Stimulated activated naive CD8-positive, alpha-beta T cell treated with anti-CD3 and anti-CD28 coated beads, Interleukin-15, amount 100 ng/mL, for 72 hours (primary cell): ENCODE measurements around the gene LGALS3BP.

Experiments used
- ATAC-seq: fragments of 150-1000 bp; cut with Tn5 transposase; 2 replicates; pipeline ENCODE4 v1.10.0; 2021; ENCODE audit warnings: mild to moderate bottlenecking, moderate library complexity
- DNase-seq, 2 donors: peaks; one replicate each; pipeline ENCODE4 v3.0.0; 2021 to 2022
- H3K27ac Mint-ChIP-seq, 2 donors: one replicate each; pipeline ENCODE4 v1.8.0; 2022; ENCODE audit warnings: mild to moderate bottlenecking in 2 of 2, mixed read lengths in 2 of 2, moderate library complexity in 2 of 2
- H3K27me3 Mint-ChIP-seq: one replicate; pipeline ENCODE4 v1.8.0; 2022; ENCODE audit warnings: mixed read lengths
- H3K4me1 Mint-ChIP-seq: one replicate; pipeline ENCODE4 v1.8.0; 2022; ENCODE audit warnings: mild to moderate bottlenecking, mixed read lengths
- H3K4me3 Mint-ChIP-seq, 2 donors: one replicate each; pipeline ENCODE4 v1.8.0; 2022; ENCODE audit warnings: mild to moderate bottlenecking in 2 of 2, mixed read lengths in 2 of 2, moderate library complexity in 1 of 2
- H3K9me3 Mint-ChIP-seq, 2 donors: one replicate each; pipeline ENCODE4 v1.8.0; 2022; ENCODE audit warnings: mixed read lengths in 2 of 2

LGALS3BP gene

DNA sequence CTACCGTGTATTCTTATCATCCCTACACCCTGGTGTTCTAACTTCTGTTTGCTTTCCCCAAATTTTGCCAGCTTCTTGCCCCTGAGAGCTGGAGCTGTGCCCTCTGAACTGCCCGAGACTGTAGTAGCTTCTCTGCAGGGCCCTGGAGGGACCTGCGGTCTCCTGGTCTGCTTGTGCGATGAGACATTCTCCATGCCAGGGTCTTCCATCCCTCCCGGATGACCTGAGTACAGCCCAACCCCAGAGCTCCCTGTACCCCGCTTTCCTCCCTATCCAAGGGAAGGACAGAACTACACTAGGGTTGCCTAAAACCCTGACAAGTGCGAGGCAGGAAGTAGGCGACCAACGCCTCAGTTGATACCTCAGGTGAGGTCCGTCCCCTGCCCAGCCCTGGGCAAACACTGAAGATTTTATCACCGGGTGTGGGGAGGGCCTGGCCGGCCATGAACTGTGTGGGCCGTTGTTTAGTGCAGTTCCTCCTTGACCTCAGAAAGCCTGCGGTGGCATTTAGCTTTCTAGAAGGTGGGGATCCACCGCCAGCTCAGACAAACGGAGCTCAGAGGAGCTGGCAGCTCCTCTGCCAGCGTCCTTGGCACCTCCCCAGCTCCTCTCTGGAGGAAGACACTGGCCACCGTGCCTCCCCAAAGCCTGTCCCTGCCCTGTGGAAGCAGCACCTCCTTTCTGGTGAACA, 16.2 kb upstream of the LGALS3BP start:
- no peaks in the 10 kb centered on the region for H3K27me3 Mint-ChIP-seq
- peaks cover 16% of the 10 kb centered on the region for H3K4me1 Mint-ChIP-seq
- H3K27ac Mint-ChIP-seq: peak overlapping the region in 1 of 2 donors; percentile 19
- no peak for ATAC-seq
- no peak for DNase-seq
- no peaks in the 10 kb centered on the region for H3K9me3 Mint-ChIP-seq
- no peak overlapping the region for H3K4me3 Mint-ChIP-seq

DNA sequence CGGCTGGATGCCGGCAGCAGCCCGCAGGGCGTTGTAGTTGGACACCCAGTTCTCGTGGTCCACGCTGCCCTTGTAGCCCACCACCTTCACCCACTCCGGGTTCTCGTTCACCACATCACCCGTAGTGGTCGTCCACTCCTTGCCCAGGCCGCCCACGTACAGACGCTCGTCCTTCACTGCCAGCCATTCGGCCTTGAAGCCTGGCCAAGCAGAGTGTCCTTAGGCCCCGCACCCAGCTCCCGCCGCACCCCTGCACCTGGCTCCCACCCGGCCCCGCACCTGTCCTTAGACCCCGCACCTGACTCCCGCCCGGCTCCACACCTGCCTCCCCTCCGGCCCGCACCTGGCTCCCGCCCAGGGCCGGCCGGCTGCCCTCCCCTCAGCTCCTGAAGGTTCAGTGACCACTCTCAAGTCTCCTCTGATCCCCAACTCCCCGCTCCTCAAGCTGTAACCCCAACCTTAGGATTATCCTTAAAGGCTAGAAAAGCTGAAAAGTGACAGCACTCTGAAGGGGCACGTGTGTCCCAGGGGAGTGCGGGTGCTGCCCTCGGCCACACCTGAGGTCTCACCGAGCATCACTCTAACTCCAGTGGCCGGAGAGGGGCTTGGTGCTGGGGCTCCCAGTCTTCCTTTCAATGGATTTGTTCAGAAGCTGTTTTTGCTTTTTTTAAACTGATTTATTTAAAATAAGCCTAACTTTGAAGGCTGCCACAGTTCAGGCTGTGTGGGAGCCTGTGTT, 15.5 kb upstream of the LGALS3BP start:
- Mint-ChIP-seq H3K27ac (no peak overlapping the region), H3K4me1 (peaks cover 14% of the 10 kb centered on the region), H3K27me3 (no peaks in the 10 kb centered on the region), H3K9me3 (no peaks in the 10 kb centered on the region), H3K4me3 (no peak overlapping the region)
- DNase-seq: no peak
- ATAC-seq: peak; percentile 39

DNA sequence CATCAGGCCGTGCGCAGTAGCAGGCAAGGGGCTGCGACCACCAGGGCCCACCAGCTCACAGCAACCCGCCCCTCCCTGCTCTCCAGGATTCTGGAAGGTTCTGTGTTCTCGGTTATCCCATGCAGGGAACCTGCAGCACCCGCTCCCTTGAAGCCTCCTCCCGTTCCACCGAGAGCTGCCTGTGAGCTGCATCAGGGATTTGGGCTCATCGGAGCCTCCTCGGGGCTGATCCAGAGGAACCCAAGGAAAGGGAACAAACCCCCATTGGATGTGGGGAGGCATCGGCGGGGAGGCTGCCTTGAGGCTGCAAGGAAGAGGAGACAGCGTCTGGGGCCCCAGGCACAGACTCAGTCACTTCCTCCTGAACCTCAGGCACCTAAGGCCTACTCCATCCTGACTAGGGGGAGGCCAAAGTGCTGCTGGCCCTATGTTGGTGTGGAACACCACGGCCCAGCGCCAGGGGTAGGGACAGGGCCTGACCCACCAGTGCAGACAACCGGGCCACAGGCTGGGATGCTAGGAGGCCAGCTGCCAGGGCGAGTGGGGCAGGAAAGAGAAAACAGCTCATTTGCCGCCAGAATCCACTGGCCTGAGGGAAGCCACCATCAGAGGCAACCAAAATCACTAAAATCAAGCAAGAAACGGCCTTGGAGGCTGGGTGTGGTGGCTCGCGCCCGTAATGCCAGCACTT, 14.4 kb upstream of the LGALS3BP start:
- H3K27me3 Mint-ChIP-seq: no peaks in the 10 kb centered on the region
- no peak overlapping the region for H3K4me3 Mint-ChIP-seq
- ATAC-seq (no peak), DNase-seq (no peak)
- H3K27ac Mint-ChIP-seq: no peak overlapping the region
- H3K4me1 Mint-ChIP-seq: peaks cover 14% of the 10 kb centered on the region
- H3K9me3 Mint-ChIP-seq: no peaks in the 10 kb centered on the region

DNA sequence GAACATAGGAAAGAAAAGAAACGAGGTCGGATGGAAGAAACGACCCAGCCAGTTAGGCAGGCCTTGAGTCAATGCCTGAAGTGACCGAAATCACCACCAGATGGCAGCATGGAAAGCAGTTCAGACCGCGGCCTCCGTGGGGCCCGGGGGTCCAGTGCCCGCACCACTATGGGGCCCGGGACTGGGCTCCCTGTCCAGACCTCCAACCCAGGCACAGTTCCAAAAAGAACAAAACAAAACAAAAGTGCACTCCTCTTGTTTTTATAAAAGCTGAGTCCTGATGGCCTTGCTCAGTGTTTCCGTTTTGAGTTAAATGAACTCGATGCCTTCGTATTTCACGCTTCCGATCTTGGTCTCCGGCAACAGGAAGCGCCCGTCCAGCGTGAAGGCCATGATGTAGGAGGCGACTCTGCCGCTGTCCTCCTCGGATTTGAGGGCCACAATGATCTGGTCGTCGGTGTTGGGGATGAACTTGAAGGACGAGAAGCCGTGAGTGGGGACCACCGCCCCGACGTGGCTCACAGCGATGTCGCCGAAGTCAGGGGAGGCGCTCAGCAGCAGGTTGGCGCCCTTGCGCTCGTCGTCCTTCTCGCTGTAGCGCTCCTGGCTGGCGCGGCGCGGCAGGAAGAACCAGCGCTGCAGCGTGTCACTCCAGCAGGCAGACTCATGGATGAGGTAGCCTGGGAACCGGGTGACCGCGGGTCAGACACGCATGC, 13.7 kb upstream of the LGALS3BP start:
- peak; percentile 46 to 50 for DNase-seq

DNA sequence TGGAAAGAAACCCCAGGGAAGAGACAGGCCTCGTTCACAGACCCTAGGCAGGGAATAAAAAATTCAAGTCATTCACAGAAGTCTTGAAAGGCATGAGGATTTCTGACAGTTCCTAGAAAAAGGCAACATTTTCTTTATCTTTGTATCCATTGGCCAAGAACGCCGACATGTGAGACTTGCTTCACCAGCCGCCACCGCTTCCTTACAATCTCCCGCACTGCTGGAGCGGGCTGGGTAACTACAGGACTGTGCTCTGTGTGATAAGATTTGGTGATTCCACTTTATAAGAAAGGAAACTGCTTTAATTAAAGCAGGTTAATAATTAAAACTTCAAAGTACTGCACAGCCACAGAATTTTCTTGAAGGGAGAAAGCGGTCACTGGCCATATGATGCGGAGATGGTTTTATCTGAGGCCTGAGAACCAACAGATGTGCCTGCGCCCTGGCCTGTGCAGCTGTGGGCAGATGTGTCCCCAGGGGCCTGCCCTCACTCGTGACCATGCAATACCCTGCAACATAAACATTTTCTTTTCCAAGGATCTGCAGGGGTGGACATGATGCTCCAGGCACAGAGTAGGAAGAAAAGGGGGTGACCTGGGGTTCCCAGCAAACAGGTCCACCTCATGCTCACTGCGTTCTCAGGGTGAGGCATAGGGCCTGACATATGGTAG, 13.0 kb upstream of the LGALS3BP start:
- DNase-seq: no peak
- Mint-ChIP-seq H3K27me3 (no peaks in the 10 kb centered on the region), H3K4me1 (peaks cover 15% of the 10 kb centered on the region), H3K27ac (no peak overlapping the region), H3K4me3 (no peak overlapping the region), H3K9me3 (no peaks in the 10 kb centered on the region)
- ATAC-seq: no peak

More for the DNA sequence above, 13.7 kb upstream of the LGALS3BP start:
- Mint-ChIP-seq H3K9me3 (no peaks in the 10 kb centered on the region), H3K27me3 (no peaks in the 10 kb centered on the region), H3K4me1 (peaks cover 14% of the 10 kb centered on the region), H3K27ac (peak overlapping the region in 1 of 2 donors; percentile 34), H3K4me3 (no peak overlapping the region)
- peak; percentile 74 for ATAC-seq

DNA sequence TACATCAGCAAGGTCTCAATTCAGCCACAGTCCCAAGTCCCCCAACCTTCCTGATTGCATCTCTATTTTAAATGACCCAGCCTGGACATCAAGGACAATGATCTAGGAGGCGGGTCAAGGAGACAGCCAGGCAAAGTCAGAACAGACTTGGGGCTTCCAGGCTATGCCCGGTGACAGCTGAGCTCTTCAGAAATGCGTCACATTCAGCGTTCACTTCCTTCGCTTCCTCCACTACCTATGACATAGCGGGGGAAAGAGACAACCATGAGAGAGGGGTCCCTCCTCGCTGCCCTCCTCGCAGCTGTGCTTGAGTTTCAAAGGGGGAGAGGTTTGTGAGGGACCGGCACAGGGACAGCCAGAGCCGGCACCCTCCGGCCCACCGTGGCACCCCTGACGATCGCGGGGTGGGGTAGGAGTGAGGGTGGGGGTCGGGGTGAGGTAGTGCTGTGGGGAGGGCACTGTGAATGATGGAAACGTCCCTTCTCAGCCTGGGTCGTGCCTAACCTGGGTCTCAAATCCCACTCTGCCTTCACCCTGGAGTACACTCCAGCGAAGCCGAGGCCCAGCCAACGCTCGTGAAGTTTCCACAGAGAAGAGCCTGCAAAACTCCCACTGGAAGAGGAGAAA, 12.3 kb upstream of the LGALS3BP start:
- H3K9me3 Mint-ChIP-seq: no peaks in the 10 kb centered on the region
- no peaks in the 10 kb centered on the region for H3K27me3 Mint-ChIP-seq
- no peak overlapping the region for H3K4me3 Mint-ChIP-seq
- peaks cover 22% of the 10 kb centered on the region for H3K4me1 Mint-ChIP-seq
- no peak for ATAC-seq
- no peak for DNase-seq
- peak overlapping the region in 1 of 2 donors; percentile 34 for H3K27ac Mint-ChIP-seq

DNA sequence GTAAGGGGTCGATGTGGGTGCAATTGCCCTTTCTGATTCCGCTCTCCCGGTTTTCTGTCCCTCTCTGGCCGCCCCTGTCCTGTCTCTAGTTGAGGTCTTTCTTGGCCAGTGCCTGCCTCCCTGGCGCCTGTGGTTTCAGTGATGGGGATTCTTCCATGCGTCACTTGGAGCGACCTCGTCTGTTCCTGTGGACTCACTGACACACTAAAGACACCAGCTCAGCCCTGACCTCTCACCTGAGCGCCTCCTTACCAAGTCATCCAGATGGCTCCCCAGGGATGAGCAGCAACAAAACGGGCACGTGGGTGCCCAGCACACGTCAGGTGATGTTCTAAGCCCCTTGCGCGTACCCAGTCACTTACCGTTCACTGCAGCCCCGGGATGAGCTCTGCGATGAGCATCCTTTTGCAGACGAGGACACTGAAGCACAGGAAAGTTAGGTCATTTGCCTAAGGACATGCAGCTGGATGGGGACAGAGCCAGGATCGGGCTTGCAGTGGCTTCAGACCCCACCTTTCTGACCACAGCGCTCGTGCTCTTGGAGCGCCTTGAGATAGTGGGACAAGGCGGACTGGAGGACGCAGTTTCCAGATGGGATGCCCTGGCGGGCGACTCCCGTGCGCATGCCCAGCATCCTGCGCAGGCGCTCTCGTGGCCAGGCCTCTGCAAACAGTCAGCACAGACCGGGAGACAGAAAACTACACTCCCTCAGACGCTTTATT, 11.5 kb upstream of the LGALS3BP start:
- H3K4me3 Mint-ChIP-seq: no peak overlapping the region
- ATAC-seq (no peak), DNase-seq (no peak)
- H3K9me3 Mint-ChIP-seq: no peaks in the 10 kb centered on the region
- no peaks in the 10 kb centered on the region for H3K27me3 Mint-ChIP-seq
- H3K4me1 Mint-ChIP-seq: peaks cover 30% of the 10 kb centered on the region
- no peak overlapping the region for H3K27ac Mint-ChIP-seq

DNA sequence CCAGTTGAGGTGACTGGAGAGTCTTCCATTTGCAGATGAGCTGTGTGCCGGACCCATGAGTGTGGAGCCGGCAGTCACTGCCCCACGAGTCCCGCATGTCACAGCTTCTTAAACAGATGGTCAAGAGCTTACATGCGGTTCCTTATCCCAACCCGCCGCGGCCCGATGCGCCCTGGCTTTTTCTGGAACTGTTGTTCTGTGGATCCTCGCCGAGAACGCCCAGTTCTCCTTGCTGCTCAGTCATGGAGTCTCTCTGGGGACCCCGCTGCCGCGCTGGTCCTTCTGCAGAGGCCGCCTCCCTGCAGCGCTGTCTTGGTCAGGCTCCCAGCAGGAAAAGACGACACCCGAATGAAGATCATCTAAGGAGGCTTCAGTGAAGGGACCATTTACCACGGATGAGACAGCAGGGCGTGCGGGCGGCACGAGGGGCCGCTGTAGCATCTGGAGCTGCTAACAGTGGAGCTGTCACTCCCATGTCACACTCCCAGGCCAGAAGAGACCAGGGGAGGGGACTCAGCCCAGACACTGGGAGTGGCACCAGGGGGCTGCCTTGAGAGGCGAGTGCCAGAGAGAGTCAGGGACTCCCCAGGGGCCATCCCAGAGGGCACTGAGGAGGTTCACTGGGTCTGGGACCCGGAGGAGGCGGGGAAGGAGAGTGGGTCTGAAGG, 10.8 kb upstream of the LGALS3BP start:
- H3K4me1 Mint-ChIP-seq: peaks cover 35% of the 10 kb centered on the region
- H3K9me3 Mint-ChIP-seq: no peaks in the 10 kb centered on the region
- H3K27me3 Mint-ChIP-seq: no peaks in the 10 kb centered on the region
- H3K27ac Mint-ChIP-seq: peak overlapping the region in 1 of 2 donors; percentile 95
- ATAC-seq (no peak), DNase-seq (no peak)
- no peak overlapping the region for H3K4me3 Mint-ChIP-seq

DNA sequence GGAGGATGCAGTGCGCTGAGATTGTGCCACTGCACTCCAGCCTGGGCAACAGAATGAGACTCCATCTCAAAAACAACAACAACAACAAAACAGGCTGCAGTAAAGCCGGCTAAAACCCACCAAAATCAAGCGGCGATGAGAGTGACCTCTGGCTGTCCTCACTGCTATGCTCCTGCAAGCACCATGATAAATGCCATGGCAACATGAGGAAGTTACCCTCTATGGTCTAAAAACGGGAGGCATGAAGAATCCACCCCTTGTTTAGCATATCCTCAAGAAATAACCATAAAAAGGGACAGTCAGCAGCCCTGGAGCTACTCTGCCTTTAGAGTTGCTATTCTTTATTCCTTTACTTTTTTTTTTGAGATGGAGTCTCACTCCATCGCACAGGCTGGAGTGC, 8.4 kb upstream of the LGALS3BP start:
- DNase-seq (no peak), ATAC-seq (no peak)
- Mint-ChIP-seq H3K9me3 (no peaks in the 10 kb centered on the region), H3K27me3 (no peaks in the 10 kb centered on the region), H3K4me1 (peaks cover 26% of the 10 kb centered on the region), H3K27ac (no peak overlapping the region), H3K4me3 (no peak overlapping the region)

DNA sequence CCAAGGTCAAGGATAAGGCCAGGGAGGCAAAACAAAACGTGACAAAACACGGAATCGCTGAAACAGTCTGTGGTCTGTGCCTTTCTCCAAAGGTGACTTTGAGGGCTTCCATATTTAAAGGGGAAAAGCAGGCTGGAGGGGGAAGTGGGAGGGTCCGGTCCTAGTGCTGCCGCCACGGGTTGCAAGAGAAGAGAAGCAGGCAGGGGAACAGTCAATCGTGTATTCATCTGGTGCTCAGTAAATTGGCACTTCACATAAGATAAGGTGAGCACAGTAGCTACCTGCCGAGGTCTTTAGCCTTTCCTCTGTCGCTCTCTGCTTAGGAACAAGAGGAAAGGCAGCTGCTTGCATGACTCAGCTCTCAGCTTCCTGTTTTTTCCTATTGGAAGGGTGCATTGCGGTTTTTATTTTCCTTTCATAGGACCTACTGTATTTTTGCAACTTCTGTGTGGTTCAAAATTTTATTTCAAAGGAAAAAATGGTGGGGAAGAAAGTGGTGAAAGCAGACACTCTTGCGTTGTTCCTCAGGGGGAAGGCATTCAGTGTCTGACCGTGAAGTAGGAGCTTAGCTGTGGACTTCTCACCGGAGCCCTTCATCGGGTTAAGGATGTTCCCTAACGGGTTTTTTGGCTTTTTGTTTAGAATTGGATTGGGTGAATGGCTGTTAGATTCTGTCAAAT, 7.1 kb upstream of the LGALS3BP start:
- no peak for DNase-seq
- ATAC-seq: peak; percentile 59
- H3K27me3 Mint-ChIP-seq: no peaks in the 10 kb centered on the region
- H3K4me1 Mint-ChIP-seq: peaks cover 21% of the 10 kb centered on the region
- H3K27ac Mint-ChIP-seq: no peak overlapping the region
- no peaks in the 10 kb centered on the region for H3K9me3 Mint-ChIP-seq
- peak overlapping the region; percentile 50 to 64 for H3K4me3 Mint-ChIP-seq

DNA sequence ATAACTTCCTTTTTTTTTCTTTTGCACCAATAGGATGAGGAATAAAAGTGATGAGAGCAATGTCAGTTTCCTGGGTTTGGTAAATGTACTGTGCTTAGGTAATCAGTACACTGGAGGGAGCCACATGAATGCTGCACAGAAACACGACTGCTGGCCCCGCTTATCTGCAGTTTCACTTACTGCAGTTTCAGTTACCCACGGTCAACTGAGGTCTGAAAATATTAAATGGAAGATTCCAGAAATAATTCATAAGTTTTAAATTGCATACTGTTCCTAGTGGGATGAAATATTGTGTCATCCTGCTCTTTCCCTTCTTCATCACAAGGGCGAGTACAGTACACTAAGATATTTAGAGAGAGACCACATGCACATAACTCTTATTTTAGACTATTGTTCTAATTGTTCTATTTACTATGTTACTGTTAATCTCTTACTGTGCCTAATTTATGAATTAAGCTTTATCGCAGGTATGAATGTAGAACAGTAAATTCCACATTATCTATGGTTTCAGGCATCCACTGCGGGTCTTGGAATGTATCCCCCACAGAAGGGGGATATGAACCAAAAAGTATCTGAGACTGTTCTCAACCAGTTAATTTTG, 6.4 kb upstream of the LGALS3BP start:
- H3K27me3 Mint-ChIP-seq: no peaks in the 10 kb centered on the region
- peak; percentile 87 for ATAC-seq
- H3K9me3 Mint-ChIP-seq: no peaks in the 10 kb centered on the region
- peak overlapping the region; percentile 50 to 64 for H3K4me3 Mint-ChIP-seq
- H3K4me1 Mint-ChIP-seq: peaks cover 21% of the 10 kb centered on the region
- DNase-seq: no peak
- peak overlapping the region in 1 of 2 donors; percentile 65 for H3K27ac Mint-ChIP-seq

DNA sequence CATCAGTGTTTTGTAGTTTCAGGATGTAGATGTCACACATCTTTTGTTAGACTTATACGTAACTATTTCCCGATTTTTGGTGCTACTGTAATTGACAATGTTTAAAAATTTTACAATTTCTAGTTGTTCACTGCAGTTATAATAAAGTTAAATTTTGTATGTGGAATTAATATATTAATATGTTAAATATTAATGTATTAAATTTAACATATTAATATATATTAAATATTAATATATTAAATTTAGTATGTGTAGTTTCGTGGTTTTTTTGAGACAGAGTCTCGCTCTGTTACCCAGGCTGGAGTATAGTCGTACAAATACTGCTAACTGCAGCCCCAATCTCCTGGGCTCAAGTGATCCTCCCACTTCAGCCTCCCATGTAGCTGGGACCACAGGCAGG, 5.7 kb upstream of the LGALS3BP start:
- ATAC-seq: no peak
- Mint-ChIP-seq H3K4me3 (no peak overlapping the region), H3K27me3 (no peaks in the 10 kb centered on the region), H3K4me1 (peaks cover 26% of the 10 kb centered on the region), H3K27ac (no peak overlapping the region), H3K9me3 (no peaks in the 10 kb centered on the region)
- DNase-seq: no peak
